ENCODE measurements around the gene MAP9.
"Not testable (repeated sequence)": the region's sequence is repeated elsewhere in the genome, so short reads cannot be mapped to it uniquely, and the experiment has no call there.

MAP9 gene

DNA sequence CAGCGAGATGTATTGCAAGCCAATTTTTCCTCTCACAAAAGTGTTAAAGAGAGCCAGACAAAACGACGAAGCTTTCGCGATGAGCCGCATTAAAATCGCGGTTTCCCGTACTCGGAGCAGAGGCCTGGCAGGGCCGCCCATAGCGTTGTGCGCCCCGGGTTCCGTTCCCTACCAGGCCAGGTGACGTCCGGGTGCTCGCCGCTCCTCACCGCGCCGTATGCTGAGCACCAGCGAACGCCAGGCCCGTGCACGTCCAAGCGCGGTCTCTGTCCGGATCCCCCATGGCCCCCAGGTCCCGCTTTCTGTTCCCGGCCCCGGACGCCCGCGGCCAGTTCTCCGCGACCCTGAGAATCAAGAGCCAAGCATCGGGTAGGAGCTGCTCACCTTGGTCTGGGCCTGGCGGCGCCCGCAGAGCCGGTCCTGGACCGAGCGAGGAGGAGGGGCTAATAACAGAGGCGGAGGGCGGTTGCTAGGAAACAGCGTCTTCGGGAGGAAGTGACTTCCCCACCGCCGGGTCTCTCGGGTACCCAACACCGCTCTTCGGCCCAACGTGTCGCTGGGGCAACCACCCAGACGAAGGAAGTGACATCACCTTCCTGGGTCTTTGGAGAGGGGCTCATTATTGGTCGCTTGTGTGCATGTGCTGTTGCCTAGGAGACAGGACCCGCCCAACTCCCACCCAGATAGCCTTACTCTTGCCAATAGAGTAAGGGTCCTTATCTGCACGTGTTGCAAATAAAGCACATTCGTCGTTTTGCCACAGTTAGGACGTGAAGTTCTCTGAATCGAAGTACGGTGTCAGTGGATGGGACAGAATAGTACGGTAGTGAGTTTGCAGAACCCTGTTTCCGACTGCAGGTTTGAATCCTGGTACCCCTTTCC is at the start of gene MAP9:
MAP9 (minus strand) TSS at position 579 of the 882 bp plus-strand sequence. CDS start 1,115 bp downstream, outside the sequence.
- peak; percentile 99 for DNase-seq

DNA sequence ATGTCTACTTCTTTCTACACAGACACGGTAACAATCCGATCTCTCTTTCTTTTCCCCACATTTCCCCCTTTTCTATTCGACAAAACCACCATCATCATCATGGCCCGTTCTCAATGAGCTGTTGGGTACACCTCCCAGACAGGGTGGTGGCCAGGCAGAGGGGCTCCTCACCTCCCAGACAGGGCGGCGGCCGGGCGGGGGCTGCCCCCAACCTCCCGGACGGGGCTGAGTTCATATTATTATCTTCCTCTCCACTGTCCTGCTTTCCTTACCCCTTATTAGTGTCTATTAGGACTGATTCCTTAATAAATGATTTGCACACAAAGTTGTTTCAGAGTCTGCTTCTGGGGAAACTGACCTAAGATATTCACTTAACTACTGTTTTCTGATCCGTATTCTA is 48.0 kb upstream of the MAP9 start:
- not testable (repeated sequence) for DNase-seq

- no peak for DNase-seq
Observed at GRCh38 chr4:155423671-155424070, 46.9 kb upstream of the MAP9 start.

GRCh38 chr4:155419266-155419665 is 42.5 kb upstream of the MAP9 start:
- no peak for DNase-seq

- no peak for DNase-seq
Observed at GRCh38 chr4:155415662-155416061, 38.9 kb upstream of the MAP9 start.

DNA sequence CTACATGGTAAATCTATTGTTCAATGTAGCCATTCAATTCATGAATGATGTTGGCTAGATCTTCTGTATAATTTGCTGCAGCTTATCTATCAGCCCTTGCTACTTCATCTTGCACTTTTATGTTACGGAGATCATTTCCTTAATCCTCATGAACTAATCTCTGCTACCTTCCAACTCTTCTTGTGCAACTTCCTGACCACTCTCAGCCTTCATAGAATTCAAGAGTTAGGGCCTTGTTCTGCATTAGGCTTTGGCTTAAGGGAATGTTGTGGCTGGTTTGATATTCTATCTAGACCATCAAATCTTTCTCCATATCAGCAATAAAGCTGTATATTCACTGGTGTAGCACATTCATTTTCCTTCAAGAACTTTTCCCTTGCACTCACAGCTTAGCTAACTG is 36.7 kb upstream of the MAP9 start:
- DNase-seq = no peak

GRCh38 chr4:155411546-155411945 is 34.8 kb upstream of the MAP9 start:
- DNase-seq = no peak

- DNase-seq = no peak
Observed at GRCh38 chr4:155408796-155409195, 32.0 kb upstream of the MAP9 start.

- no peak for DNase-seq
Observed at GRCh38 chr4:155407480-155407879, 30.7 kb upstream of the MAP9 start.

DNA sequence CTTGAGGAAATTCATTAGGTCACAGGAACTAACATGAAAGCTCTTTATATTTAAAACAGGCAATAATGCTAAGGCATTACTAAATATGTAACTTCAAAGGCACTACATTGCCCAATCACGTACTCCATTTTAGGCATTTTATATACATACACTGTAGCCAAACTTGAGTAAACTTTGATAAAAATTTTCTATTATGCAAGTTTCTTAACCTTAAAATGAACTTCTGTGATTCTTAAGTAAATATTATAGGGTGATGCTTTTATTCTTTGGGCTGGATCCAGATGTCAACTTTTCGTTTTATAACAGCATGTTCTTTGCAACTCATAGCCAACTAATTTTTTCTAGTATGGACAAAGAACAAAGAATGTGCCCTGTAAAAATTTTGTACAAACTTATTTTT is 28.3 kb upstream of the MAP9 start:
- no peak for DNase-seq

GRCh38 chr4:155403886-155404285 is 27.1 kb upstream of the MAP9 start:
- no peak for DNase-seq

- DNase-seq = no peak
Observed at GRCh38 chr4:155402941-155403340, 26.2 kb upstream of the MAP9 start.

DNA sequence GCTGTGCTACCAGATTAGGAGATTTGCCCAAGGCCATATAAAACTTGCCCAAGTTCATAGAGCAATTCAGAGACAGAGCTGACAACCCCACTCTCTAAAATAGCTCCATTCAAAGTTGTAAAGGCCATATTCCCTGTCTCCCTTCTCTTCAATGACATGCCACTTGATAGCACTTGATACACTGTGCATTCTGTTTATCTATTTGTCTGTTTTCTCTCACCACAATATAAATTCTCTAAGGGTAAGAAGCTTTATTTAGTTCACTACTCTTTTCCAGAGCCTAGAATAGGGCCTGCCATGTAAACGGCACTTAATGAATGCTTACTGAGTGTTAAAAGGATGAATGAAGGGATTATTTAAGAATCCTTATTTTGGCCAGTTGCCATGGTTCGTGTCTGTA is 24.1 kb upstream of the MAP9 start:
- DNase-seq = no peak

DNA sequence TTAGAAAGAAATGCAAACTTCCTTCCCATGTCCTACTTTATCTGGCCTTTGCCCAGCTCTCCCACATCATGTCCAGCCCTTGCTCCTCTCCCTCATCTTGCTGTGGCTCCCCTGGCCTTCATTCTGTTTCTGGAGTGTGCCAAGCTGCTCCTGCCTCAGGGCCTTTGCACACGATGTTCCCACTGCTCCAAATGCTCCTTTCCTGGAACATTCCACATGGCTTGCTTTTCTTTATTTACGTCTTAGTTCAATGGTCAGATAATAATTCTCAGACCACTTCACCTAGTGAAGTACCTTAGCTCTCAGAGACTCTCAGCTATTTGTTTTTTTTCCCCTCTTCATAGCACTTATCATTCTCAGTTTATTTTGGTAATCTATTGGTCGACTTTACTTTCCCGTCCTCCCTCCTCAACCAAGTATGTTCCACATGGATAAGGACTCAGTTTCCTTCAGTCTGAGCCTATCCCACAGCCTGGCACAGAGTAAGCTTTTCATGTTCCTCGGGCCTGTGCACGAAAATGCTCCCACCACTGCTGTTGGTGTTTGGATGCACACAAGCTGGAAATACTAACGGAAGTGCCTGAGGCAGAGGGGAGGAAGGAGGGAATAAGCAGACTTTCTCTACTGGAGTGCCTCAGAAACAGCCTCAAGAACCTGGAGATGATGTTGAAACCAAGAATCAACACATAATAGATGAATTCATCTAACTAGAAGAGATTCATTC is 23.4 kb upstream of the MAP9 start:
- DNase-seq = no peak

DNA sequence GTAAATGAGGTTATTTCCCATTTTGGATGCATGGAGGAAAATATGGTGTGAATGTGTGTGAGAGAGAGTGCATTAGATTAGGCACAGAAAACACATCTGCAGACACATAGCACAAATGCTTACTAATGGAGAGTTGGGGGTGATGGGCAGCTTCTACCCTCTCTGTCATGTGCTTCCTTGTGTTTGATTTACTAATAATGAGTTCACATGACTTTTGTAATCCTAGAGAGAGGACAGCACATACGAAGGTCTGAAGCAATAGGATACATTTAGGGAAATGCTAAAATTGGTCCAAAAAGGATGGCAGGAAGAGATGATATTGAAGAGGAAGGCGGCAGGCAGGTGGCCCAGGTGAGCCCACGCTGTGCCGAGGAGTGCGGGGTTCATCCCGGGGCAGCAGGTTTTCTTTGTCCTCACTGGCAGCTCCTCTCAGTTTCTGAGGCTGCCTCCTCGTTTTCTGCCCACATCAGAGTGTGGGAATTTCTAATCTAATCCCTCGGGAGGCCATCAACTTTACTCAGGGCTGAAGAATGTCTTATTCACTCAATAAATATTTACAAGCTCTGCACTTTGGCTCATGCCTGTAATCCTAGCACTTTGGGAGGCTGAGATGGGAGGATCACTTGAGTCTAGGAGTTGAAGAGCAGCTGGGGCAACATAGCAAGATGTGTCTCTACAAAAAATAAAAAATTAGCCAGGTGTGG is 15.9 kb upstream of the MAP9 start:
- DNase-seq = peak; percentile 76

DNA sequence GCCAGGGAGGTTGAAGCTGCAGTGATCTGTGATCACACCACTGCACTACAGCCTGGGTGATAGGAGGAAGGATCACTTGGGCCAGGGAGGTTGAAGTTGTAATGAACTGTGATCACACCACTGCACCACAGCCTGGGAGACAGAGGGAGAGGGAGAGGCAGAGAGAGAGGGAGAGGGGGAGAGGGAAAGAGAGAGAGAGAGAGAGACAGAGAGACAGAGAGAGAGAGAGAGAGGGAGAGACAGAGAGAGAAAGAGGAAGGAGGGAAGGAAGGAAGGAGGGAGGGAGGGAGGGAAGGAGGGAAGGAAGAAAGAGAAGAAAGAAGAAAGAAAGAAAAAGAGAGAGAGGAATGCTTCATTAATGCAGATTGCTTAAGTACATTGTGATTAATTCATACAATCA is 15.2 kb upstream of the MAP9 start:
- no peak for DNase-seq

DNA sequence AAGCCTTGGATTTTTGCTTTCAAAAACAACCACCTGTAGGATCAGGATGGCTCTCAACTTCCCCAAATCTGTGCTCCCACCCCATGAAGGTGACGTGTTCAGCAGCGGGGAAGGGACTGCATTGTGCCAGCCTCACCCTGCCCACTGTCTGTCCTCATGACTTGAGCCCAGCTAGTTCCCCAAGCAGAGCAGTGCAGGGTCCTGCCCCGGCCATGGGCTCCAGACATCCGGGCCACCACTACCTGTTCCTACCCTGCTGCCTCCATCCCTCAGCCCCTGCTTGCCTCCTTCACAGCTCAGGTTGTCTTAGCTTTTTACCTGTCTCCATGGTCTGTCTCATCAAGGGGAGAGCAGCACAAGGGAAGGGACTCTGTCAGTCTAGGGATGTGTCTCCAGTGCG is 11.4 kb upstream of the MAP9 start:
- DNase-seq = no peak

GRCh38 chr4:155383541-155383940 is 6.8 kb upstream of the MAP9 start:
- DNase-seq = no peak

DNA sequence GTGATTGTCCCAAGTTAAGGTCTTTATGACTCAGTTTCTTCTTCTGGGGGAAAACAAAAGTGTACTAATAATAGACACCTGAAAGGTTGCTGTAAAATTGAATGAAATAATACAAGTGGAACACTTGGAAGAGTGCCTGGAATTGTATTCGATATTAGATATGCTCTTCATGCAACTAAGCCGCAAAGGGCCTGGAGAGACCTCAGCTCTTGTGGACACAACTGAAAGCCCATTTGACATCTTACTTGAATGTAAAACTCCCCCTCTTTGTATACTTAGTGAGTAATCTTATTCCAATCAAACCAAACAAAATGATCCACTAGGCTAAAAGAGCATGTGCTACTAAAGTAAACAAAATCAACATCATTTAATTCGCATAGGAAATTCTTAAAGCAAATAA is 511 bp upstream of the MAP9 start:
- DNase-seq = no peak

GRCh38 chr4:155371432-155372043 is 5.2 kb downstream of the MAP9 start:
- no peak for DNase-seq

DNA sequence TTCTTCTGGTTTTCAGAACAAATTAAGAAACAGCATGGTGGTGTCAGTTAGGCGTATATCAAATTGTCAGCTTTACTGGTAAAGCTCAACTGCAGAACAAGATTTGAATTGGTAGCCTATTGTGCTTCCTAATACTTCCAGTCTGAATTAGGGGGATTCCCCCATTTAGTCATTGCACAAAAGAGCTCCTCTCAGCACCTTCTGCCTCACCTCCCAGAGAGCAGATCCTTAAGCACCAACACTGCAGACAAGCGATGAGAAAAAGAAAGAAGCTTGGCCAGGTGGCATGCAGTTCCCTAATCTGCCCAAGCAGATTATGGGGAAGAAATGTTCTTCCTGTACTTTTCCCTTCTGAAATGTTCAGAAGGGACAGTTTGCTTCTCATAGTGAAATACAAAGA is 9.2 kb downstream of the MAP9 start:
- DNase-seq = no peak

- DNase-seq = peak; percentile 63
Observed at GRCh38 chr4:155353923-155354540, 22.7 kb downstream of the MAP9 start.

DNA sequence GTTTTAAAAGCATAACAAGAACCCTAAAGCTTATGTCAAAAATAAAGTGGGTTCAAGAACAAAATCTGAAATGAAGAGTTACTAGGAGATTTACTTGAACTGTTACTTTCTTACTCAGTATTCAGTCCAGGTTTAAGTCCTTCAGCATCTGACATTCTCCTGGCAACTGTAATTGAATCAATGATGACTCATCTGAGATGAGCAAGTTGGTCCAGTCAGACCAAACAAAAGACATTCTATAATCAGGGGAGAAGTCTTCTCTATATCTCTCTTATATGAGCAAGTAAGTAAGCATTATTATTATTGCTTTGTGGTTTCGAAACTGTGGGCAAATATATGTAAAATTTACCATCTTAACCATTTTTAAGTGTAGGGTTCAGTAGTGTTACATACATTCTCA is 34.6 kb downstream of the MAP9 start:
- no peak for DNase-seq

Measured in islet precursor cell (in vitro differentiated cells).